ENCODE data around the gene ELANE. TPM values are rescaled to one million over a fixed set of nuclear protein-coding genes. Genes with fewer than 3 reads are reported as not detected.
"Not testable (repeated sequence)": the region's sequence is repeated elsewhere in the genome, so short reads cannot be mapped to it uniquely, and the experiment has no call there.

Gene ELANE
- total RNA-seq, 2 experiments from 2014 or later: not detected

DNA sequence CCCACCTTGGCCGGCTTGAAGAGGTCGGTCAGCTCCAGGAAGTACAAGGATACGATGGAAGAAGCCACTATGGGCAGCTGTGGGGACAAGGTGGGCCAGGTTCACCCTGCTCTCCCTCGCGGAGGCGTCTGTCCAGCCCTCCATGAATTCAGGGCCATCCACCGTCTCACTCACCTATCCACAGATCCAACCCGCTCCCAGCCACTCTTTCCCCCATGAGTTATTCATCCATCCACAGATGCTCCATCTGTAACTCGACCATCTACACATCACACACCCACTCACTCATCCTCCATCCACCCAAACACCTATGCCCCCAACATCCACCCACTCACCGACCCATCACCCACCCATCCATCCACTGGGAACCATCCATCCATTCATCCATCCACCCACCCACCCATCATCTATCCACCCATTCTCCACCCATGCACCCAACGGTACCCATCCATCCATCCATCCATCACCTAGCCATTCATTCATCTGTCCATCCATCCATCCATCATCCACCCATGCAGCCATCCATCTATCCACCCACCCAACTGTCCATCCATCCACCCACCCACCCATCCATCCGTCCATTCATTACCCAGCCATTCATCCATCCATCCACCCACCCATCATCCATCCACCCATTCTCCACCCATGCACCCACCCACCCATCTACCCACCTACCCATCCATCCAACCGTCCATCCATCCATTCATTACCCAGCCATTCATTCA is 36.2 kb upstream of the ELANE start:
- Histone ChIP-seq H3K4me2 (ENCODE audit: low read length) (no peak overlapping the region), H3K4me3 (ENCODE audit: low read depth, low read length, poor library complexity, severe bottlenecking) (no peak overlapping the region), H3K9me3 (ENCODE audit: low read length) (no peaks in the 10 kb centered on the region), H3K27ac (ENCODE audit: low read depth, low read length, poor library complexity, severe bottlenecking) (no peak overlapping the region), H3K4me1 (ENCODE audit: insufficient read depth, low read length, poor library complexity, severe bottlenecking) (no peaks in the 10 kb centered on the region), H4K20me1 (ENCODE audit: insufficient read depth, low read length) (no peaks in the 10 kb centered on the region), H3K9me2 (ENCODE audit: insufficient read depth, low read length) (no peaks in the 10 kb centered on the region), H3K36me3 (ENCODE audit: insufficient read depth, low read length) (peaks cover 57% of the 10 kb centered on the region), H3K79me2 (ENCODE audit: insufficient read depth, low read depth, low read length) (no peaks in the 10 kb centered on the region), H2AFZ (ENCODE audit: low read length) (no peak overlapping the region)
- no peak for TF ChIP-seq CTCF (conservative IDR thresholded peaks at IDR 0.05; ENCODE audit: low read length)
- intact Hi-C loops (cut with micrococcal nuclease; ENCODE audit: unreplicated experiment): no loop called here
- BruUV-seq (replicated peaks): no TSS peak
- ChIA-PET POLR2A (no interaction called here), CTCF (ENCODE audit: unreplicated experiment) (no interaction called here)
- no peak for DNase-seq (ENCODE audit: low spot score)

DNA sequence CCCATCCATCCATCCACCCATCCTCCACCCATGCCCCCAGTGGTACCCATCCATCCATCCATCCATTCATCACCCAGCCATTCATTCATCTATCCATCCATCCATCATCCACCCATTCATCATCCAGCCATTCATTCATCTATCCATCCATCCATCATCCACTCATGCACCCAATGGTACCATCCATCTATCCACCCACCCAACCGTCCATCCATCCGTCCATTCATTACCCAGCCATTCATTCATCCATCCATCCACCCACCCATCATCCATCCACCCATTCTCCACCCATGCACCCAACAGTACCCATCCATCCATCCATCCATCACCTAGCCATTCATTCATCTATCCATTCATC is 35.6 kb upstream of the ELANE start:
- POLR2A ChIA-PET: no interaction called here
- no TSS peak for BruUV-seq (replicated peaks)

GRCh38 chr19:820212-820611 is 31.9 kb upstream of the ELANE start:
- H2AFZ ChIP-seq (ENCODE audit: low read length); POLR2A ChIA-PET; H3K4me3 ChIP-seq (ENCODE audit: low read depth, low read length, poor library complexity, severe bottlenecking); H3K4me2 ChIP-seq (ENCODE audit: low read length); H3K27ac ChIP-seq (ENCODE audit: low read depth, low read length, poor library complexity, severe bottlenecking); DNase-seq (ENCODE audit: low spot score); H3K9me3 ChIP-seq (ENCODE audit: low read length); CTCF ChIA-PET (ENCODE audit: unreplicated experiment); H3K4me1 ChIP-seq (ENCODE audit: insufficient read depth, low read length, poor library complexity, severe bottlenecking); H3K9me2 ChIP-seq (ENCODE audit: insufficient read depth, low read length); BruUV-seq (replicated peaks); intact Hi-C loops (cut with micrococcal nuclease; ENCODE audit: unreplicated experiment); H4K20me1 ChIP-seq (ENCODE audit: insufficient read depth, low read length); H3K79me2 ChIP-seq (ENCODE audit: insufficient read depth, low read depth, low read length): not testable (repeated sequence)
- H3K36me3 ChIP-seq (ENCODE audit: insufficient read depth, low read length): peaks cover 20% of the 10 kb centered on the region

More for the DNA sequence above, 35.6 kb upstream of the ELANE start:
- CTCF ChIA-PET (ENCODE audit: unreplicated experiment): no interaction called here
- Histone ChIP-seq H3K27ac (ENCODE audit: low read depth, low read length, poor library complexity, severe bottlenecking) (no peak overlapping the region), H3K4me3 (ENCODE audit: low read depth, low read length, poor library complexity, severe bottlenecking) (no peak overlapping the region), H3K9me2 (ENCODE audit: insufficient read depth, low read length) (no peaks in the 10 kb centered on the region), H3K9me3 (ENCODE audit: low read length) (no peaks in the 10 kb centered on the region), H4K20me1 (ENCODE audit: insufficient read depth, low read length) (no peaks in the 10 kb centered on the region), H3K4me2 (ENCODE audit: low read length) (no peak overlapping the region), H3K4me1 (ENCODE audit: insufficient read depth, low read length, poor library complexity, severe bottlenecking) (no peaks in the 10 kb centered on the region), H3K36me3 (ENCODE audit: insufficient read depth, low read length) (peaks cover 52% of the 10 kb centered on the region), H2AFZ (ENCODE audit: low read length) (no peak overlapping the region), H3K79me2 (ENCODE audit: insufficient read depth, low read depth, low read length) (no peaks in the 10 kb centered on the region)
- intact Hi-C loops (cut with micrococcal nuclease; ENCODE audit: unreplicated experiment): no loop called here
- TF ChIP-seq EZH2phosphoT487 (IDR thresholded peaks at IDR 0.05; ENCODE audit: borderline replicate concordance, low read depth, low read length): no peak
- no peak for TF ChIP-seq CTCF (conservative IDR thresholded peaks at IDR 0.05; ENCODE audit: low read length)
- DNase-seq (ENCODE audit: low spot score): no peak

Data from OCI-LY7 (cell line).